Tibial nerve (tissue), 4 donors: ENCODE results near the gene PMIS2.

ENCODE experiments used
- EP300 ChIP-seq, 2 donors: sonication (generic); formaldehyde crosslinking; IDR thresholded peaks; one replicate each; pipeline ENCODE4 v1.6.1; 2017; ENCODE audit warnings: antibody characterized with exemption in 2 of 2, mild to moderate bottlenecking in 1 of 2
- POLR2A ChIP-seq, 2 donors: fragments of 450-650 bp; IDR thresholded peaks; one replicate each; pipeline ENCODE4 v1.6.1; 2017; ENCODE audit warnings: antibody characterized with exemption in 2 of 2, mild to moderate bottlenecking in 2 of 2, moderate library complexity in 2 of 2
- TF ChIP-seq, protein P1 (sequence below), 5 experiments: fragments of 200-600 bp in 3 of 5; fragments of 450-650 bp in 2 of 5; sonication (generic) in 3 of 5; IDR thresholded peaks; one replicate each; pipeline ENCODE4 v1.5.1; 2016 to 2019; ENCODE audit warnings: antibody characterized with exemption in 5 of 5, mild to moderate bottlenecking in 3 of 5, moderate library complexity in 2 of 5

DNA sequence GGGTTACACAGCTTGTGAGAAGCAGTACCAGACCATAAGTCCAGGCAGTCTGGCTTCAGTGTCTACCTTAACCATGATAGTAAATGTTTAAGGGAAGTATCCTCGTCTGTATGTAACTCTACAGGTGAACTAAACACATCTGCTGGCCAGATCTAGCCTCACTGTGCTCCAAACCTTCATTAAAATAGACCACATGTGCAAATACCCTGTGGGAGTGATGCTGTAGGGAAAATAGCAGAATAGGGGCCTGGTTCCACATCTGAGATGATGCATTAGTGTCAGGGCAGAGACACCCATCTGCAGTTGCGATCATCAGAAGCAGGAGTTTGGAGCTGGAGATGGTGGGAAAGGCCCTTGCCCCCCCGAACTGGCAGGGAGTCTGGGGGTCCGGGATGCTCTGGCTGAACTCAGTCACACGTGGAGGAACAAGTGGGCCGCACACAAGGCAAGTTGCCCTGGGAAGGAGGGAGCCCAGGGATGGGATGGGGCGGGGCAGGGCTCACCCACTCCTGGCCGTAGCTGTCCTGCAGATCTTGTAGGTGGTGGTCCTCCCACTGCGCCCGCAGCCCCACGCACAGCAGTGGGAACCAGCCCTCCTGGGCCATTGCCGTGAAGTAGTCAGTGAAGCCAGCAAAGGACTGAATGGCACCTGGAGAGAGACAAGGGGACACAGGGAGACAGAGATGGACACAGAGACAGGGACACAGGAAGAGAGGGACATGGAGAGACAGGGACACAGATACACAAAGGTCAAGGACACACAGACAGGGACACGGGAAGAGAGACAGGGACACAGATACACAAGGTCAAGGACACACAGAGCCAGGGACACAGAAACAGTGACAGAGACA, 33.2 kb upstream of the PMIS2 start:
- TF ChIP-seq POLR2A (IDR thresholded peaks at IDR 0.05) (no peak), EP300 (IDR thresholded peaks at IDR 0.05) (no peak)
- TF ChIP-seq, protein P1, sequence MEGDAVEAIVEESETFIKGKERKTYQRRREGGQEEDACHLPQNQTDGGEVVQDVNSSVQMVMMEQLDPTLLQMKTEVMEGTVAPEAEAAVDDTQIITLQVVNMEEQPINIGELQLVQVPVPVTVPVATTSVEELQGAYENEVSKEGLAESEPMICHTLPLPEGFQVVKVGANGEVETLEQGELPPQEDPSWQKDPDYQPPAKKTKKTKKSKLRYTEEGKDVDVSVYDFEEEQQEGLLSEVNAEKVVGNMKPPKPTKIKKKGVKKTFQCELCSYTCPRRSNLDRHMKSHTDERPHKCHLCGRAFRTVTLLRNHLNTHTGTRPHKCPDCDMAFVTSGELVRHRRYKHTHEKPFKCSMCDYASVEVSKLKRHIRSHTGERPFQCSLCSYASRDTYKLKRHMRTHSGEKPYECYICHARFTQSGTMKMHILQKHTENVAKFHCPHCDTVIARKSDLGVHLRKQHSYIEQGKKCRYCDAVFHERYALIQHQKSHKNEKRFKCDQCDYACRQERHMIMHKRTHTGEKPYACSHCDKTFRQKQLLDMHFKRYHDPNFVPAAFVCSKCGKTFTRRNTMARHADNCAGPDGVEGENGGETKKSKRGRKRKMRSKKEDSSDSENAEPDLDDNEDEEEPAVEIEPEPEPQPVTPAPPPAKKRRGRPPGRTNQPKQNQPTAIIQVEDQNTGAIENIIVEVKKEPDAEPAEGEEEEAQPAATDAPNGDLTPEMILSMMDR (IDR thresholded peaks at IDR 0.05): no peak
